GM19455 (cell line): ENCODE results near the gene GLS.
"Not testable (repeated sequence)": the region's sequence is repeated elsewhere in the genome, so short reads cannot be mapped to it uniquely, and the experiment has no call there.

Experiments used
- ATAC-seq: cut with Tn5 transposase; IDR thresholded peaks from one replicate; pipeline ENCODE4 v1.9.1; 2021; ENCODE audit not compliant: unreplicated experiment

The GLS gene

GRCh38 chr2:190855245-190855644 is 25.4 kb upstream of the GLS start:
- ATAC-seq, result no peak

DNA sequence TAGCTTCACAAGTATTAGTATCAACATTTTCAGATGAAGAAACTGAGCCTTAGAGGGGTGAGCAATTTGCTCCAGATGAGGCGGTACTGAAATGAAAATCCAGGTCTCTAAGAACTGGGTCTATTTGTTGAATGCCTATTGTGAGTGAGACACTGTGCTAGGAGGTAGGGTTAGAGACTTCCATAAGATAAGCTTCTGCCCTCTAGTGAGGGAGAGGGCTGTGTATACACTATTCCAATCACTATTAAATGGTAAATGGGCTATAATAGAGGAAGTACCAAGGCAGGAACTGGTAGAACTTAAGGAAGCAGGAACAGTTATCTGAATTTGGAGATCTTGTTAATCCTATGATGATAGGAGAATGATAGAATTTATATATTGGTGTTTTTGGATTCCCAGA is 23.6 kb upstream of the GLS start:
- ATAC-seq, result no peak

- no peak for ATAC-seq
Observed at GRCh38 chr2:190858817-190859216, 21.8 kb upstream of the GLS start.

DNA sequence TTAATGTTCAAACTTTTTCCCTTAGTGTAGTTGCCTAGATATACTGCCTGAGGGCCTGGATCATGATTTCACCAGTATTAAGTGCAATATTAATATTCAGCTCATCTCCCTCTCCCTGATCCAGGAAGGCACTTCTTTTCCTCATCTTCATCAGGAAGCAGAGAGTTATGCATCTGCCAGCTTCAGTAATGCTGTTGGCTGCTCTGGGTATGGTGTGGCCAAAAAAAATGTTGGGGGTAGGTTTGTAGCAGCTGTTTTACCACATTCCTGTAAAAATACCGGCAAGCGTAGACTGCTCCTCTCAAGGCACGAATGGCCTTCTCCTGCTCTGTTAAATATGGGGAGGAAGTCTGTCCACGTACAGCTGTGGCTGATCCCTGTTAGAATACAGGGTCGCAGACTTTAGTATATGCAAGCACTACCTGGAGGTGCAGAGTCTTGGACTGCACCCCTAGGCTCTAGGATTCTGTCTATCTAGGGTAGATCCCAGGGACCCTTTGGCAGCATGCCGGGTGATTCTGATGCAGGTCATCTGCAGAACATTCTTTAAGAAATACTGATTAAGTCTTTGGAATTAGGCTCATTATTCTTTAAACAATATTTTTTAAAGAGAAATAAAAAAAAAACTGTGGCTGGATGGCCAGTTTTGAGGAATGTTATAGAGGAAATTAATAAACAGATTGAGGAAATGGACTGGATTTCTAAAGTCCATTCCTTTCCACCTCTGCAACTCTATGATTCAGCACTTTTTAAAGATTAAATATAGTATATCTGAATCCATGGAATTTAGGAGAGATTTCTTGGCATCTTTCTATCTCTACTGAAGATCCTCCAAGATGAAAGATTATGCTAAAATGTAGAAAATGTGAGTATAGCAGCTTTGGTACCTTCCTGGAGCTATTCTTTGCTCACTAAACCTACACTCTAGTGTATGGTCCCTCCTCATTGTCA is 21.0 kb upstream of the GLS start:
- no peak for ATAC-seq

- no peak for ATAC-seq
Observed at GRCh38 chr2:190860985-190861680, 19.5 kb upstream of the GLS start.

DNA sequence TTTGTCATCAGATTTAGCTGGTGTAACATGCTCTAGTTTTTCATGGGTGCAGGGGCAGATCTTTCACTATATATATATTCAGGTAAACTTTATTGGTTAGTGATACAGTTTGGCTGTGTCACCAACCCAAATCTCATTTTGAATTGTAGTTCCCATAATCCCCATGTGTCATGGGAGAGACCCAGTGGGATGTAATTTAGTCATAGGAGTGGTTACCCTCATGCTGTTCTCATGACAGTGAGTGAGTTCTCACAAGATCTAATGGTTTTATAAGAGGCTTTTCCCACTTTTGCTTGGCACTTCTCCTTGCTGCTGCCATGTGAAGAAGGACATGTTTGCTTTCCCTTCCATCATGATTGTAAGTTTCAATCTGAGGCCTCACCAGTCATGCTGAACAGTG is 18.5 kb upstream of the GLS start:
- ATAC-seq, result not testable (repeated sequence)

DNA sequence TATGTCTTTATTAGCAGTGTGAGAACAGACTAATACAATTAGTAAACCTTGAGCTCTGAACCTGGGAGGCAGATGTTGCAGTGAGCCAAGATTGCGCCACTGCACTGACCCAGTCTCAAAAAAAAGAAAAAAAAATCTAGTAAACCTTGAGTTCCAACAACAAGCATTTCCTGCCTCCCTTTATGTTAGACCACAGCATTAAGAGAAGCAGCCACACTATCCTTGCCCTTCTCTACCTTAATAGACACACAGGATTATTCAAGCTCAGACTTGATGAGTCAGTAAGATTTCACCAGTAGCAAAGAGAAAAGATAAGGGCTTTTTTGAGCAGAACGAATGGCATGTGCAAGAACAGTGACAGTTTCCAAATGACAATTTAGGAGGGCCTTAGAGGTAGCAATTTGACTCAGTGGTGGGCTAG is 18.0 kb upstream of the GLS start:
- ATAC-seq, result no peak

DNA sequence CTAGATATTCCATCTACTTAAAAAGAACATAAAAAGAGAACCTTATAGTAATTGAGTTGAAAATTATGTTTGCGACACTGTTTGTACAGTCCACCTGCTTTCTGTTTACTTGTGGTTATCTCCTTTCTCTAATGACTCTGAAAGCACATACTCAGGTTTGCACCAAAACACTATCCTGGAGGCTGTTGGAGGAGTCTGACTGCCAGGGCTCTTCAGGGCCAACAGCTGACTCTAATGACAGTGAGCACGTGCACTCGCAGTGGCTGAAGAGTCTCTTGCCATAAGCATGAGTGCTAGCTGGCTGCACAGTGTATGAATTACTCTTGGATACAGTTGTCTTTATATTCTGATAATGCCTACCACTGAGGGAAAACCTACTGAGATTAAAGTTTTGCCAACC is 16.7 kb upstream of the GLS start:
- no peak for ATAC-seq

GRCh38 chr2:190864375-190864774 is 16.2 kb upstream of the GLS start:
- no peak for ATAC-seq

GRCh38 chr2:190867212-190867611 is 13.4 kb upstream of the GLS start:
- ATAC-seq, result no peak

DNA sequence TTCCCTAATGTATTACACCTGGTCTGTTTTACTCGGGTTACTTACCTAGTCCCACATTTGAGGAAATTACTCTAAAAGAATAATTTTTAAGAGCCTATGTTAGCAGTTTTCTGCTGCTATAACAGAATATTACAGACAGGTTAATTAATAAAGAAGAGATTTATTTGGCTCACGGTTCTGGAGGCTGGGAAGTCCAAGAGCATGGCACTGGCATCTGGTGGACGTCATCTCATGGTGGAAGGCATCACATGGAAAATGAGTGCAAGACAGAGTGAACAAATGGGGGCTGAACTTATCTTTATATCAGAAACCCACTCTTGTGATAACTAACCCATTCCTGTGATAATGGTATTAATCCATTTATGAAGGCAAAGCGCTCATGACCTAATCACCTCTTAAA is 12.8 kb upstream of the GLS start:
- no peak for ATAC-seq

DNA sequence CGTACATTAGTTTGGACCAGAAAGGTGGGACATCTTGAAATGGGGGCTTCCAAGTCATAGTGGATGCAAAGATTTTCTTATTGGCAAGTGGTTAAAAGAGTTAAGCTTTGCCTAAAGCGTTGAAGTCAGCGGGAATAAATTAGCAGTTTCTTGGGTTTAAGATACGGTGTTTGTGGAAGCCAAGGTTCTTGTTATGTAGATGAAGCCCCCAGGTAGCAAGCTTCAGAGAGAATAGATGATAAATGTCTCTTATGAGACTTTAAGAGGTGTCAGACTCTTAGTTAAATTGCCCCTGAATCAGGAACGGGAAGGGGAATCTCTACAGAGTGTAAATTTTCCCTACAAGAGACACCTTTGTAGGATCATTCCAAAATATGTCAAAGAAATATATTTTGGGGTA is 10.9 kb upstream of the GLS start:
- no peak for ATAC-seq

DNA sequence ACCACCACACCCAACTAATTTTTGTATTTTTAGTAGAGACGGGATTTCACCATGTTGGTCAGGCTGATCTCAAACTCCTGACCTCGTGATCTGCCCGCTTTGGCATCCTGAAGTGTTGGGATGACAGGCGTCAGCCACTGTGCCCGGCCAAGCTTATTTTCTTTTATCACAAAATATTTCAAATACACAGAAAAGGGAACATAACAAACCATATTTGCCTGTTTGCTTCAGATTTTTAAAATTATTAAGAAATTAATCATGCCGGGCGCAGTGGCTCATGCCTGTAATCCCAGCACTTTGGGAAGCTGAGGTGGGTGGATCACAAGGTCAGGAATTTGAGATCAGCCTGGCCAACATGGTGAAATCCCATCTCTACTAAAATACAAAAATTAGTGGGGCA is 7.2 kb upstream of the GLS start:
- not testable (repeated sequence) for ATAC-seq

GRCh38 chr2:190875891-190876290 is 4.7 kb upstream of the GLS start:
- ATAC-seq, result no peak

- ATAC-seq, result no peak
Observed at GRCh38 chr2:190876631-190877030, 4.0 kb upstream of the GLS start.

- ATAC-seq, result no peak
Observed at GRCh38 chr2:190877436-190877835, 3.2 kb upstream of the GLS start.

DNA sequence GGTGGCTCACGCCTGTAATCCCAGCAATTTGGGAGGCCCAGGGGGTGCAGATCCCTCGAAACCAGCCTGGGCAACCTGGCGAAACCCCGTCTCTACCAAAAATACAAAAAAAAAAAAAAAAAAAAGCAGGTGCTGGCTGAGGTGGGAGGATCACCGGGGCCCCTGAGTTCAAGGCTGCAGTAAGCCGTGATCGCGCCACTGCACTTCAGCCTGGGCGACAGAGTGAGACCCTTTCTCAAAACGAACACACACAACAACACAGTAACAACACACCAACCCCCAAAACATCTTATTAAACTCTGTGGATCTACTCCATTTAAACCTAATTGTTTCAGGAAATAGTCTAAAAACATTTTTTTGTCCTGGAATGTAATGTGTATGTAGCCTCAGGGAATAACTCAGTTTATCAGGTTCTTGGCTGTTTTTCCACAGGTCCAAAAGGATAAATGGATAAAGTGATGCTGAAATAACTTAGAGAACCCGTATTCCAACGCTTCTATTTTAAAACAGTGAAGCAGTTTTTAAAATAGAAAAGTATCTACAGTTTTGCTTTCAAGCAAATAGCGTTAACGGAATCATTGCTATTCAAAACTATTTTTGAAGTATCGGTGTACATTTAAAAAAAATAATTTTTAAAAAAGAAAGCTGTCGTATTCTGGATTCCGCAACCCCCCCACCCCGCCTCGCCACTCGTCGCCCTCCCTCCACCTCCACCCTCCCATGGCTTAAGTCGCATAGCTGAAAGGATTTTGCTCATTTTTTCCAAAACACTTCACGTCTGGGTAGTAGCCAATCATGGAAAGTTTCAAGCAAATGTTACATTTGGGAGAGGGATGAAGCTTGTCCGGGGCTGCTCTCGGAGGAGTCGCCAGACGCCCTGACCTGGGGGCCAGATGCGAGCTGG is 895 bp upstream of the GLS start:
- peak; percentile 0 for ATAC-seq

DNA sequence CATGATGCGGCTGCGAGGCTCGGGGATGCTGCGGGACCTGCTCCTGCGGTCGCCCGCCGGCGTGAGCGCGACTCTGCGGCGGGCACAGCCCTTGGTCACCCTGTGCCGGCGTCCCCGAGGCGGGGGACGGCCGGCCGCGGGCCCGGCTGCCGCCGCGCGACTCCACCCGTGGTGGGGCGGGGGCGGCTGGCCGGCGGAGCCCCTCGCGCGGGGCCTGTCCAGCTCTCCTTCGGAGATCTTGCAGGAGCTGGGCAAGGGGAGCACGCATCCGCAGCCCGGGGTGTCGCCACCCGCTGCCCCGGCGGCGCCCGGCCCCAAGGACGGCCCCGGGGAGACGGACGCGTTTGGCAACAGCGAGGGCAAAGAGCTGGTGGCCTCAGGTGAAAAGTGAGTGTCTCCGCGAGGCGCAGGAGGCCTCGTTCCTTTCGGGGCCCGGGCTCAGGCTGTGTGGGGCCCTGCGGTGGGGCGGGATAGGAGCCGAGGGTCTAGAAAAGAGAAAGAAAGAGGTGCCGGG is 520 bp downstream of the GLS start:
- no peak for ATAC-seq

- peak; percentile 49 for ATAC-seq
Observed at GRCh38 chr2:190881598-190882410, 1.2 kb downstream of the GLS start.

GRCh38 chr2:190882411-190882766 is 1.8 kb downstream of the GLS start:
- no peak for ATAC-seq
